ENCODE data around the gene FHOD3.

FHOD3 gene

GRCh38 chr18:36296650-36297416 is 680 bp upstream of the FHOD3 start:
- peak; percentile 88 for DNase-seq

GRCh38 chr18:36298126-36298741 is 721 bp downstream of the FHOD3 start:
- no peak for DNase-seq

- no peak for DNase-seq
Measured at GRCh38 chr18:36299015-36299414, 1.5 kb downstream of the FHOD3 start.

GRCh38 chr18:36300211-36300610 is 2.7 kb downstream of the FHOD3 start:
- DNase-seq: no peak

- DNase-seq: no peak
Measured at GRCh38 chr18:36301884-36302283, 4.4 kb downstream of the FHOD3 start.

GRCh38 chr18:36302676-36303075 is 5.2 kb downstream of the FHOD3 start:
- no peak for DNase-seq

GRCh38 chr18:36303211-36303844 is 5.8 kb downstream of the FHOD3 start:
- DNase-seq: no peak

GRCh38 chr18:36304723-36305122 is 7.2 kb downstream of the FHOD3 start:
- no peak for DNase-seq

- no peak for DNase-seq
Measured at GRCh38 chr18:36305375-36305774, 7.9 kb downstream of the FHOD3 start.

GRCh38 chr18:36307513-36307912 is 10.0 kb downstream of the FHOD3 start:
- no peak for DNase-seq

GRCh38 chr18:36308711-36309435 is 11.4 kb downstream of the FHOD3 start:
- no peak for DNase-seq

GRCh38 chr18:36309436-36310391 is 12.2 kb downstream of the FHOD3 start:
- DNase-seq: no peak

GRCh38 chr18:36311026-36311570 is 13.6 kb downstream of the FHOD3 start:
- no peak for DNase-seq

GRCh38 chr18:36312806-36313395 is 15.4 kb downstream of the FHOD3 start:
- no peak for DNase-seq

GRCh38 chr18:36314098-36314497 is 16.6 kb downstream of the FHOD3 start:
- no peak for DNase-seq

GRCh38 chr18:36314754-36315153 is 17.2 kb downstream of the FHOD3 start:
- no peak for DNase-seq

GRCh38 chr18:36315736-36316135 is 18.2 kb downstream of the FHOD3 start:
- DNase-seq: no peak

GRCh38 chr18:36316246-36316645 is 18.7 kb downstream of the FHOD3 start:
- DNase-seq: no peak

GRCh38 chr18:36321658-36322407 is 24.3 kb downstream of the FHOD3 start:
- DNase-seq: no peak

GRCh38 chr18:36322408-36322728 is 24.9 kb downstream of the FHOD3 start:
- no peak for DNase-seq

GRCh38 chr18:36322734-36323133 is 25.2 kb downstream of the FHOD3 start:
- no peak for DNase-seq
